SK-N-SH (cell line): ENCODE results near the gene IL18BP. TPM values are rescaled to one million over a fixed set of nuclear protein-coding genes. Genes with fewer than 3 reads are reported as not detected.
A peak's percentile ranks its signal among the peaks of the same experiment; 100 is the strongest.

Experiments used
- CTCF ChIA-PET: fragments of 300-600, 350-600 bp; formaldehyde crosslinking; extraction: SDS; loops from one replicate; lab custom pipeline; 2021; lab: Yijun Ruan, JAX
- POLR2A ChIA-PET: fragments of 350-600 bp; sonication (Branson Sonifier 250); formaldehyde crosslinking; extraction: SDS; loops from one replicate; lab custom pipeline; 2020; ENCODE audit warnings: antibody characterized with exemption, inconsistent platforms; lab: Yijun Ruan, JAX
- DNase-seq: peaks from one replicate; pipeline ENCODE4 v3.0.0; 2012
- H2AFZ ChIP-seq: fragments of 200-600 bp; sonication (generic); 2 replicates; pipeline ENCODE4 v1.8.1; 2016; ENCODE audit warnings: antibody characterized with exemption, mild to moderate bottlenecking, low read depth
- H3F3A ChIP-seq: fragments of 200-600 bp; sonication (generic); replicated peaks from 2 replicates; pipeline ENCODE3; 2016; ENCODE audit warnings: antibody characterized with exemption, mild to moderate bottlenecking; ENCODE audit not compliant: insufficient read depth
- H3K27ac ChIP-seq, 2 experiments: fragments of 200-500 bp in 1 of 2; fragments of 200-600 bp in 1 of 2; sonication (Bioruptor generic) in 1 of 2; sonication (generic), shearing (Covaris generic) in 1 of 2; 2 replicates each; pipeline versions ENCODE4 v1.5.1 to v1.6.1; 2014 to 2016; ENCODE audit warnings: low read depth in 2 of 2, inconsistent platforms in 1 of 2, low read length in 1 of 2, mild to moderate bottlenecking in 1 of 2, mixed read lengths in 1 of 2
- H3K27me3 ChIP-seq: fragments of 200-600 bp; sonication (generic), shearing (Covaris generic); 2 replicates; pipeline ENCODE4 v1.6.1; 2016; ENCODE audit warnings: mixed run types; ENCODE audit not compliant: insufficient read depth
- H3K36me3 ChIP-seq, 2 experiments: fragments of 200-500 bp in 1 of 2; fragments of 200-600 bp in 1 of 2; sonication (Bioruptor generic) in 1 of 2; sonication (generic) in 1 of 2; replicated peaks in 1 of 2; 2 replicates each; pipeline versions ENCODE3 to v1.5.1; 2014 to 2016; ENCODE audit warnings: low read length in 1 of 2, mild to moderate bottlenecking in 1 of 2; ENCODE audit not compliant: insufficient read depth in 2 of 2, control insufficient read depth in 1 of 2
- H3K4me1 ChIP-seq, 2 experiments: fragments of 200-500 bp in 1 of 2; fragments of 200-600 bp in 1 of 2; sonication (Bioruptor generic) in 1 of 2; sonication (generic), shearing (Covaris generic) in 1 of 2; 2 replicates each; pipeline versions ENCODE4 v1.5.1 to v1.6.1; 2014 to 2016; ENCODE audit warnings: low read depth in 1 of 2, low read length in 1 of 2, mixed run types in 1 of 2; ENCODE audit not compliant: insufficient read depth in 2 of 2, control insufficient read depth in 1 of 2
- H3K4me2 ChIP-seq: fragments of 200-600 bp; sonication (generic), shearing (Covaris generic); 2 replicates; pipeline ENCODE4 v1.6.1; 2017; ENCODE audit warnings: mixed run types
- H3K4me3 ChIP-seq, 2 experiments: fragments of 200-500 bp in 1 of 2; fragments of 200-600 bp in 1 of 2; sonication (Bioruptor generic) in 1 of 2; sonication (generic), shearing (Covaris generic) in 1 of 2; 2 replicates each; pipeline versions ENCODE4 v1.5.1 to v1.8.1; 2014 to 2016; ENCODE audit warnings: low read depth in 2 of 2, inconsistent platforms in 1 of 2, low read length in 1 of 2, mild to moderate bottlenecking in 1 of 2, mixed read lengths in 1 of 2, moderate library complexity in 1 of 2
- H3K79me2 ChIP-seq: fragments of 200-600 bp; sonication (generic); 2 replicates; pipeline ENCODE4 v1.8.1; 2017; ENCODE audit warnings: mild to moderate bottlenecking; ENCODE audit not compliant: insufficient read depth
- H3K9ac ChIP-seq: fragments of 200-600 bp; sonication (generic); 2 replicates; pipeline ENCODE4 v1.6.1; 2017; ENCODE audit warnings: mixed run types
- H3K9me2 ChIP-seq: fragments of 200-600 bp; sonication (generic); 2 replicates; pipeline ENCODE4 v1.6.1; 2017; ENCODE audit warnings: mixed run types
- H3K9me3 ChIP-seq: fragments of 200-600 bp; sonication (generic); 2 replicates; pipeline ENCODE4 v1.6.1; 2017; ENCODE audit warnings: mixed run types, mild to moderate bottlenecking, moderate library complexity
- H4K20me1 ChIP-seq: fragments of 200-600 bp; sonication (generic); 2 replicates; pipeline ENCODE4 v1.6.1; 2017; ENCODE audit warnings: mild to moderate bottlenecking, mixed run types; ENCODE audit not compliant: insufficient read depth
- CHD2 ChIP-seq: fragments of 150-350 bp; IDR thresholded peaks from 2 replicates; pipeline ENCODE4 v1.6.1; 2018; ENCODE audit warnings: low read length; ENCODE audit not compliant: partially characterized antibody
- EZH2phosphoT487 ChIP-seq: fragments of 200-600 bp; sonication (generic); IDR thresholded peaks from 2 replicates; pipeline ENCODE4 v1.6.1; 2017; ENCODE audit warnings: low read depth, mixed run types, mild to moderate bottlenecking, antibody characterized with exemption, moderate library complexity, borderline replicate concordance
- FOXJ3 ChIP-seq: sonication (generic); formaldehyde crosslinking; IDR thresholded peaks from 2 replicates; pipeline ENCODE4 v1.5.1; 2020; ENCODE audit warnings: mild to moderate bottlenecking, missing genetic modification reagents
- FOXM1 ChIP-seq: IDR thresholded peaks from 2 replicates; pipeline ENCODE4 v1.4.0; 2012; ENCODE audit warnings: low read depth, mild to moderate bottlenecking
- GABPA ChIP-seq: IDR thresholded peaks from 2 replicates; pipeline ENCODE4 v1.4.0; 2012; ENCODE audit warnings: low read depth, mild to moderate bottlenecking
- GATA2 ChIP-seq: sonication (generic); formaldehyde crosslinking; IDR thresholded peaks from 2 replicates; pipeline ENCODE4 v1.5.0; 2020; ENCODE audit warnings: mild to moderate bottlenecking, missing genetic modification reagents
- JUND ChIP-seq: IDR thresholded peaks from 2 replicates; pipeline ENCODE4 v1.4.0; 2012
- POLR2AphosphoS5 ChIP-seq: IDR thresholded peaks from 2 replicates; pipeline ENCODE4 v1.6.1; 2012; ENCODE audit warnings: low read depth, low read length
- RFX5 ChIP-seq: IDR thresholded peaks from 2 replicates; pipeline ENCODE4 v1.6.1; 2012; ENCODE audit warnings: mild to moderate bottlenecking, improper control_type of control experiment, low read length
- RXRA ChIP-seq: IDR thresholded peaks from 2 replicates; pipeline ENCODE4 v1.4.0; 2012; ENCODE audit warnings: low read depth, mild to moderate bottlenecking, borderline replicate concordance
- TAF1 ChIP-seq: IDR thresholded peaks from 2 replicates; pipeline ENCODE4 v1.6.1; 2012; ENCODE audit warnings: low read depth, mild to moderate bottlenecking, low read length, moderate library complexity, borderline replicate concordance
- USF2 ChIP-seq: fragments of 150-350 bp; IDR thresholded peaks from 2 replicates; pipeline ENCODE4 v1.6.1; 2017; ENCODE audit warnings: antibody characterized with exemption, low read length, low read depth, borderline replicate concordance
- WGBS: methylation state at CpG from one replicate; pipeline ENCODE4 v1.1.6; 2017; ENCODE audit warnings: low lambda C conversion rate; 5-methylcytosine and 5-hydroxymethylcytosine counted together
- polyA plus RNA-seq, 3 experiments: library from polyadenylated mRNA; depleted of rRNA; stranded (reverse); fragments of >200 nt; gene quantifications; 2 replicates each; pipeline ENCODE4 v1.2.3, GENCODE V29; 2012
- TF ChIP-seq, protein P1 (sequence below): IDR thresholded peaks from 2 replicates; pipeline ENCODE4 v1.4.0; 2012; ENCODE audit warnings: low read depth, borderline replicate concordance
- TF ChIP-seq, protein P2 (sequence below): IDR thresholded peaks from 2 replicates; pipeline ENCODE4; 2012
- TF ChIP-seq, protein P3 (sequence below): IDR thresholded peaks from 2 replicates; pipeline ENCODE4 v1.6.1; 2012; ENCODE audit warnings: mild to moderate bottlenecking, low read depth, low read length, moderate library complexity

Gene IL18BP
- polyA plus RNA-seq, 1 of the 3 experiments (the other 2 are of a cell fraction) = 5.0 TPM

- TF ChIP-seq RFX5 = peak; percentile 54; the same call in 1 of the 2 replicates
Observed at GRCh38 chr11:72041364-72042063, 42.8 kb downstream of the IL18BP start (continued).

- Histone ChIP-seq H3K9ac (peak overlapping the region; percentile 84), H3K79me2 (peaks cover 94% of the 10 kb centered on the region), H3K4me3 (peak overlapping the region; percentile 64 to 67), H3K36me3 (no peaks in the 10 kb centered on the region), H3K9me2 (no peaks in the 10 kb centered on the region), H2AFZ (peak overlapping the region; percentile 93), H3K9me3 (no peaks in the 10 kb centered on the region), H3K27ac (peak overlapping the region; percentile 97 to 99), H3K4me2 (peak overlapping the region; percentile 91), H4K20me1 (peaks cover 11% of the 10 kb centered on the region), H3K4me1 (peaks cover 18 to 41% of the 10 kb centered on the region in 2 experiments), H3K27me3 (no peaks in the 10 kb centered on the region), H3F3A (peaks cover 18% of the 10 kb centered on the region)
- CTCF ChIA-PET = interaction anchor here (1.0 to 5.2 kb wide), 6 partner anchors 11 to 549 kb away, joined by 3 to 22 read pairs (median 8); no protein-coding TSS in a partner anchor
- POLR2A ChIA-PET = interaction anchor here (0.6 to 1.6 kb wide), 6 partner anchors 8 to 70 kb away, joined by 3 to 7 read pairs (median 3); no protein-coding TSS in a partner anchor
- TF ChIP-seq FOXJ3 (CRISPR knock-in tag) = no peak
- TF ChIP-seq GATA2 (CRISPR knock-in tag) = no peak
- no peak for TF ChIP-seq TAF1
- WGBS = 24% methylated on average over 5 of the region's 5 CpGs
- no peak for DNase-seq
Observed at GRCh38 chr11:72042064-72042745, 43.5 kb downstream of the IL18BP start.

DNA sequence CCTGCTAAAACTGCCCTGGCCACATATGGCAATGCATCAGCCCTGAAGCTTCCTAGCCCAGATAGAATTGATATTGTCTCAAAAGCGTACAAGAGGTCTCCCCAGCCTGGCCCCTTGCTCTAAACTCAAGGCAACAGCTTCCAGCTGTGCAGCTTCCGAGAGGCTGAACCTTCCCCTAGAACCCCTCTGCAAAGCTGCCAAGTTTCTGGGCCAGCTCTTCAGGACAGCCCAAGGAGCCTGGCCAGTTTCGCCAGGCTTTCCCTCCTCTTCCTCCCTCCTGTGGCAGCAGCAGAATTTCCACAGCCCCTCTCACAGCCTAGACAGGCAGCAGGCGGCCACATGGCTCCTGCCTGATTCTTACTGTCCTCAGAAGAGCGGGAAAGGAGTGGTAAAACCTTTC lies 47.1 kb downstream of the IL18BP start:
- no peaks in the 10 kb centered on the region for H3K27me3 ChIP-seq
- POLR2A ChIA-PET = no interaction called here
- H3K9ac ChIP-seq = no peak overlapping the region
- peaks cover 4% of the 10 kb centered on the region in 2 experiments for H3K36me3 ChIP-seq
- H3K4me3 ChIP-seq = no peak overlapping the region
- no peak overlapping the region for H3K4me2 ChIP-seq
- no peak for DNase-seq
- H3F3A ChIP-seq = peaks cover 18% of the 10 kb centered on the region
- H3K27ac ChIP-seq = no peak overlapping the region; a peak in 1 of 4 replicates
- no peaks in the 10 kb centered on the region for H3K9me2 ChIP-seq
- H2AFZ ChIP-seq = no peak overlapping the region
- H4K20me1 ChIP-seq = no peaks in the 10 kb centered on the region
- CTCF ChIA-PET = interaction anchor here (1.0 to 1.4 kb wide), 3 partner anchors 22 to 45 kb away, joined by 3 to 4 read pairs (median 3); no protein-coding TSS in a partner anchor
- WGBS = 80% methylated on average over 4 of the region's 5 CpGs
- H3K79me2 ChIP-seq = peaks cover 92% of the 10 kb centered on the region
- peaks cover 8 to 18% of the 10 kb centered on the region in 2 experiments; a peak in 3 of 4 replicates for H3K4me1 ChIP-seq
- H3K9me3 ChIP-seq = no peaks in the 10 kb centered on the region
- TF ChIP-seq, protein P1, sequence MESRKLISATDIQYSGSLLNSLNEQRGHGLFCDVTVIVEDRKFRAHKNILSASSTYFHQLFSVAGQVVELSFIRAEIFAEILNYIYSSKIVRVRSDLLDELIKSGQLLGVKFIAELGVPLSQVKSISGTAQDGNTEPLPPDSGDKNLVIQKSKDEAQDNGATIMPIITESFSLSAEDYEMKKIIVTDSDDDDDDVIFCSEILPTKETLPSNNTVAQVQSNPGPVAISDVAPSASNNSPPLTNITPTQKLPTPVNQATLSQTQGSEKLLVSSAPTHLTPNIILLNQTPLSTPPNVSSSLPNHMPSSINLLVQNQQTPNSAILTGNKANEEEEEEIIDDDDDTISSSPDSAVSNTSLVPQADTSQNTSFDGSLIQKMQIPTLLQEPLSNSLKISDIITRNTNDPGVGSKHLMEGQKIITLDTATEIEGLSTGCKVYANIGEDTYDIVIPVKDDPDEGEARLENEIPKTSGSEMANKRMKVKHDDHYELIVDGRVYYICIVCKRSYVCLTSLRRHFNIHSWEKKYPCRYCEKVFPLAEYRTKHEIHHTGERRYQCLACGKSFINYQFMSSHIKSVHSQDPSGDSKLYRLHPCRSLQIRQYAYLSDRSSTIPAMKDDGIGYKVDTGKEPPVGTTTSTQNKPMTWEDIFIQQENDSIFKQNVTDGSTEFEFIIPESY = no peak
- no peak for TF ChIP-seq JUND
- TF ChIP-seq RXRA = no peak
- TF ChIP-seq, protein P2, sequence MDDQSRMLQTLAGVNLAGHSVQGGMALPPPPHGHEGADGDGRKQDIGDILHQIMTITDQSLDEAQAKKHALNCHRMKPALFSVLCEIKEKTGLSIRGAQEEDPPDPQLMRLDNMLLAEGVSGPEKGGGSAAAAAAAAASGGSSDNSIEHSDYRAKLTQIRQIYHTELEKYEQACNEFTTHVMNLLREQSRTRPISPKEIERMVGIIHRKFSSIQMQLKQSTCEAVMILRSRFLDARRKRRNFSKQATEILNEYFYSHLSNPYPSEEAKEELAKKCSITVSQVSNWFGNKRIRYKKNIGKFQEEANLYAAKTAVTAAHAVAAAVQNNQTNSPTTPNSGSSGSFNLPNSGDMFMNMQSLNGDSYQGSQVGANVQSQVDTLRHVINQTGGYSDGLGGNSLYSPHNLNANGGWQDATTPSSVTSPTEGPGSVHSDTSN = no peak
- TF ChIP-seq FOXM1 = no peak
- TF ChIP-seq GABPA = no peak
- no peak for TF ChIP-seq POLR2AphosphoS5
- TF ChIP-seq, protein P3, sequence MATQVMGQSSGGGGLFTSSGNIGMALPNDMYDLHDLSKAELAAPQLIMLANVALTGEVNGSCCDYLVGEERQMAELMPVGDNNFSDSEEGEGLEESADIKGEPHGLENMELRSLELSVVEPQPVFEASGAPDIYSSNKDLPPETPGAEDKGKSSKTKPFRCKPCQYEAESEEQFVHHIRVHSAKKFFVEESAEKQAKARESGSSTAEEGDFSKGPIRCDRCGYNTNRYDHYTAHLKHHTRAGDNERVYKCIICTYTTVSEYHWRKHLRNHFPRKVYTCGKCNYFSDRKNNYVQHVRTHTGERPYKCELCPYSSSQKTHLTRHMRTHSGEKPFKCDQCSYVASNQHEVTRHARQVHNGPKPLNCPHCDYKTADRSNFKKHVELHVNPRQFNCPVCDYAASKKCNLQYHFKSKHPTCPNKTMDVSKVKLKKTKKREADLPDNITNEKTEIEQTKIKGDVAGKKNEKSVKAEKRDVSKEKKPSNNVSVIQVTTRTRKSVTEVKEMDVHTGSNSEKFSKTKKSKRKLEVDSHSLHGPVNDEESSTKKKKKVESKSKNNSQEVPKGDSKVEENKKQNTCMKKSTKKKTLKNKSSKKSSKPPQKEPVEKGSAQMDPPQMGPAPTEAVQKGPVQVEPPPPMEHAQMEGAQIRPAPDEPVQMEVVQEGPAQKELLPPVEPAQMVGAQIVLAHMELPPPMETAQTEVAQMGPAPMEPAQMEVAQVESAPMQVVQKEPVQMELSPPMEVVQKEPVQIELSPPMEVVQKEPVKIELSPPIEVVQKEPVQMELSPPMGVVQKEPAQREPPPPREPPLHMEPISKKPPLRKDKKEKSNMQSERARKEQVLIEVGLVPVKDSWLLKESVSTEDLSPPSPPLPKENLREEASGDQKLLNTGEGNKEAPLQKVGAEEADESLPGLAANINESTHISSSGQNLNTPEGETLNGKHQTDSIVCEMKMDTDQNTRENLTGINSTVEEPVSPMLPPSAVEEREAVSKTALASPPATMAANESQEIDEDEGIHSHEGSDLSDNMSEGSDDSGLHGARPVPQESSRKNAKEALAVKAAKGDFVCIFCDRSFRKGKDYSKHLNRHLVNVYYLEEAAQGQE = no peak
- no peak for TF ChIP-seq USF2
- TF ChIP-seq EZH2phosphoT487 = no peak
- no peak for TF ChIP-seq CHD2
